Activated T-helper 1 cell treated with anti-CD3 and anti-CD28 coated beads, Interleukin-2, amount 50 U/mL, for 16 hours (primary cell): ENCODE measurements around the gene FDXR.
A peak's percentile ranks its signal among the peaks of the same experiment; 100 is the strongest.

ENCODE experiments used
- DNase-seq, 2 donors: peaks; one replicate each; pipeline ENCODE4 v3.0.0-alpha.2; 2020; ENCODE audit warnings: low read depth in 1 of 2, low spot score in 1 of 2

FDXR gene

DNA sequence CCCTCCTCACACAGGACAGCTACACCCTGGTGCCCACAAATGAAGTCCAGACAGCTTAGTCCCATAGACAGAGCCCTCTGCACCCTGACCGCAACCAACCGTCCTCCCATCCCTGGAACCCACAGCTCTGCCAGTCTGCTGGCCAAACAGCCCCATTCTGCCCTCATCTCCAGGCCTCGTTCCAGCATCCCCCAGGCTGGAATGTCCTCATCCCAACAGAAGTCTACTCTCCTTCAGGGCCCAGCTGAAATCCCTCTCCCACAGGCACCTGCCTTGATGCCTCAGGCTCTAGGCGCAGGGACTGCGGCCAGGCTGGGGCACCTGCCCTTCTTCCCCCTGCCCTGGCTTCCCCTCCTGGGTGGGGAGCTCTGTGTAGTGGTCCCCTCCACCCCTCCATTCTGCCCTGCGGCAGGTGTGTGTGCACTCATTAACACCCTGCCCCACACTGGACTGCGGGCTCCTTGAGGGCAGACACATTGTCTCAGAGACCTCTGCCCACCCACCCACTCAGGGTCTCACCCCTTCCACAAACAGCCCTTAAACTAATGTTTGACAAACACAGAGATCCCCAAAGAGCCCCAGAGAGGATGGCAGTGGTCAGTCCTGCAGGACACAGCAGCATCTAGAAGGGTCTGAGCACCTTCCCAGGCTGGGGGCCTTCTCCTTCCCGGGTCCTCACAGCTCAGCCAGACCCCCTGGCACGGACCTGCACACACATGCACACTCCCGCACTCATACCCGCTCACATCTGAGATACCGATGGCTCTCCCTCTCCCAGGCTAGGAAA is 13.9 kb downstream of the FDXR start:
- no peak for DNase-seq

DNA sequence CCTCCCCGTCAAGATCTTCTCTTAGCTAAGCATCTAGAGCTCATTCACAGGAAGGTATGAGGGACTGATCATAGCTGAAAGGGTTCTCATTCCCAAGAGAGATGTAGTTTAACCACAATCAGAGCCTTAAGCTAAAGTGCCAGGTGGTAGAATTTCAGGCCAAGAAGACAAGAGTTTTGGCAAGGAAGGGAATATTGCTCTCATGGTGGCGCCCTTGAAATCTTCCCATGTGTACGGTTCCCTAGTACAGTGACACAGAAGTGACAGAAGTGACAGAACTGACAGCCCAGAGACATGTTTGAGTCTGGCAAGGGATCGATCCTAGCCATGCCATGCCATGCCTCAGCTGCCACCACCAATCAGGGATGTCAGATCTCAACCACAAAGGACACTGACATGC is 15.6 kb downstream of the FDXR start:
- no peak for DNase-seq

DNA sequence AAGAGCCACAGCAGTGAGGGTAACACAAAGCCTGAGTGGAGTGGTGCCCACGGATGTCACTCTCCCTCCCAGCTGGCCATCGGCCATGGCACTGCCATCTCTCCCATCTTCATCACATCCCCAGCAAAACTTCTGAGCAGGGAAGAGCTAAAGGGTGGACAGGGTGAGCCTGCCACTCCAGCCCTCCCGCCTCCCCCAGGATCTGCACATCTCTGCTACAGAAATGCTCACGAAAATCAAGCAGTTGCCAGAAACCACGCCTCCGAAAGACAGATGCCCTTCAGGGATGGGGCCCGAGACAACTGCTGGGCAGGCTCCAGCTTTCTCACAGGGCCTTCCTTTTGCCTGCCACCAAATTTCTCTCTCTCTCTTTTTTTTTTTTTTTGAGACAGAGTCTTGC is 16.7 kb downstream of the FDXR start:
- DNase-seq: no peak

DNA sequence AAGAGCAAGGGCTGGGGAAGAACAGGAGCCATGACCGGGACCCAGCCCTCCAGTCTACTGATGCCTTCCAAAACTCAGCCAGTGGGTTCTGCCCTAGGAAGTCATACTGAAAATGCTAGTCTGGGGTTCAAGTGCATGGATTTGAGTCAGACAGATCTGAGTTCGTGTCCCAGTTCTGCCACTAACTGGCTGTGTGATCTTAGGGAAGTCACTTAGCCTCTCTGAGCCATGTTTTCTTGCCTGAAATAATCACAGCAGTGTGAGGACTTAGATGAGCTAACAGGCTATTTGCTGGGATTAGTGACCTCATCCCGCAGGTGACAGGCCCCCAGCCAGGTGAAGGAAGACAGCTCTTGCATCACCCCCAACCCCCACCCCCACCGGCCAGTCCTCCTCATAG is 17.5 kb downstream of the FDXR start:
- DNase-seq: no peak

DNA sequence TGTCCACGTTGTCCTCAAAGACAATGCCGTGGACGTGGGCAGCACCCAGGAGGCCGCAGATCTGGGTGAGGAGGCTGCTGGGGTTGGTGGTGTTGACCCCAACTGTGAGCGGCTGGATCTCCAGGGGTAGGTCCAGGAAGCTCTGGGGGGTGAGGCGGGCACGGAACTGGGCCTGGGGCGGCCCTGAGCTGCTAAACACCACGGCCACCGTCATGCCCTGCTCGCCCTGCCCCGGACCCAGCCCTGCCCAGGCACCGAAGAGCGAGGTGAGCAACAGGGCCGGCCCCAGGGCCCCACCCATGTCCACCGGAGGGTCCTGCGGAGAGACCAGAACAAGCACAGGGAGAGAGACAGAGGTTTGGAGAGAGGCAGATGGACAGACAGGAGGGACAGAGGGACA is 18.0 kb downstream of the FDXR start:
- DNase-seq: no peak

DNA sequence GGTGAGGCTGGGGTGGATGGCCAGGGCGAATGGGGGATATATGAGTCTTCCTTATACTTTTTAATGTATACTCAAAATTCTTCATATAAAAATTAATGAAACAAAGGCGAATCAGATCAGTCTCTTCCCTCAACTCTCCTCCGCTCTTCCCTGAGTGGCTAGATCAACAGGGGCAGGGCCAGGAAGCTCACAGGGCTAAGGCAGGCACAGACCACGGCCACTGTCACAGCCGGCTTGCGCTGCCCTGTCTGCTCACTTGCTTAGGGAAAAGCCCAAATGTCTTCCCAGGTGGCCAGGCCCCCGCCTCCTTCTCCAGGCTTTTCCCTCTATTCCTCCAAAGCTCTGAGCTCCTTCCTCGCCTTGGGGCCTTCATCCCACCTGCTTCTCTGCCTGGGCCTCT is 19.1 kb downstream of the FDXR start:
- DNase-seq: no peak

DNA sequence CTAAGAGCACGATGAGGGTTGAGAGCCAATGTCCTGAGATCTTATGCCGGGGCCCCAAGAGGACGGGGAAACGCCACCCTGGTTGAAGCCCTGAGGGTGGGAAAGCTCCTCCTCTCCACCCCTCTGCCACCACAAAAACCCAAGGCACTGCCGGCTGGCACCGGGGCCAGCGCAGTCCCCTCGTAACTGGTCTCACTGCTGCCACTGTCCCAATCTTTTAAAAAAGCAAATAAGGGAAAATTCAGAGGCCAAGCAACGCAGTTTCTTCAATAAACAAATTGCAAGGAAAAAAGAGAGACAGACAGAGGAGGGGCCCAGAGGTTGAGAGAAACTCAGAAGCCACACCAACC is 19.8 kb downstream of the FDXR start:
- no peak for DNase-seq

DNA sequence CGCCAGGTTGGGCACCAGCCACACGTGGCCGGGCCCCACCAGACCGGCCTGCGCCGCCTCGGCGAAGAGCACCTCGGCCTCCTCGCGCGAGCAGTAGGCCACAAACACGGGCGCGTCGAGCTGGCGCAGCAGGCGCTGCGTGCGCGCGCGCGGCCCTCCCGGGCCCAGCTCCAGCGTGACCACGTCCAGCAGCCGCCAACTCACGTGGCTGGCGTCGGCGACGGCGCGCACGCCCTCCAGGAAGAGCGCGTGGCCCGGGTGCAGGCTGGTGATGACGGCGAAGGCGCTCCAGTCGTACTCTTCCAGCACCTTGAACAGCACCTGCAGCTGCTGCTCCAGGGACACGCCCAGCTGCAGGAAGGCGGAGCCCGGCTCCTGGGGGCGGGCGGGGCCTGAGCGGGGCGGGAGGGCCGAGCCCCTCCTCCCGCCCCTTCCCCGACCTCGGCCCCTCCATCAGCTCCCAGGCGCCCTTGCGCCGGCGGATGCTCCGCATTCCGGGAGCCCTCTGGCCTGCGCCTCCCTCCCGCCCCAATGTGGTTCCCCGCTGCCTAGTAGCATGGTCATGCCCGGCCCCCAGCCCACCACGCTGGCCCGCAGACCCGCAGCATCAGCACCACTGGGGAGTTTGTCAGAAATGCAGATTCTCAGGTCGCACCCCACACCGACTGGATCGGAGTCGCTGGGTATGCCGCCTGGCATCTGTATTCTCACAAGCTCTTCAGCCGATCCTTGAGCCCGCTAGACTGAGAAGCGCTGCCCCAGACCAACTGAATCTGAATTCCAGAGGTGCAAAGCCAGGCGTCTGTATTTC is 20.4 kb downstream of the FDXR start:
- peak; percentile 21 to 47 for DNase-seq

DNA sequence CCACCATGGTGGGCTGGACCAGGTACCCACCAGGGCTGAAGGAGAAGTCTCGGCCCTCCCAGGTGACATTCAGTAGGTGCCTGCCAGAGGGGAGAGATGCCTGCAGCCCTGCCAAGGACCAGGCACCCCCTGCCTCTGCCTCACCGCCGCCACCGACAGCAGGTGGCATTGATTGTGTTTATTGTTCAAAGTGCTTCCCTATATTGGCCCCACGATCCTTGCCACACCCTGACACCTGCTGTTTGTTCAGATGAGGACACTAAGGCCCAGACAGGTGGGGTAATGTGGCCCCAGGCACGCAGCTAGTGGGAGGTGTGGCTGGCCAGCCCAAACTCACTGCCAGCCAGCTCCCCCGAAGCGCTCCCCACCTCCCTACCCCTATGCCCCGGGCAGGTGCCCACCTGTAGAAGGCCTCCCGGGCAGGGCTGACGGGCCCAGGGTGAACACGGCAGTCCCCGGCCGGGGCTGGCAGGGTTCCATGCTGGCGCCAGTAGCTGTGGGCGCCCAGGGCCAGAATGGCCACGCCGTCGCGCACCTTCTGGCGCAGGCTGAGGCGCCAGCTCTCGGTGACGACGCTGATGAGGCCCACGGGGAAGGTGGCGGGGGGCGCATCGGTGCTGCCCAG is 21.1 kb downstream of the FDXR start:
- DNase-seq: no peak

DNA sequence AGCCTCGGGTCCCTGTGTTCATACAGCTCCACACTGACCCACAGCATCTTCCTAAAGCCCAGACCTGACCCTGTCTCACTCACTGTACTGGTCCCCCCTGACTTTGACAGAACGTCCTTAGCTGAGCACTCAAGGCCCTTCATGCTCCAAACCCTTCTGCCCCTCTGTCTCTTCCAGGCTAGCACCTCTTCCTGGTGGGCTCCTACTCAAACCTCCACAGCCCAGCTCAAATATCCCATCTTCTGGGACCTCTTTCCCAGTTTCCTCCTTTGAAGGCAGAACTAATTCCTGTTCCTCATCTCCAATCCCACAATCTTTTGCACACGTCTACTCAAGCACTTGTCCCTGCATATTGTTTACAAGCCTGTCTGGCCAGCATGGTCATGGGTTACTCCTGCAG is 21.9 kb downstream of the FDXR start:
- no peak for DNase-seq

DNA sequence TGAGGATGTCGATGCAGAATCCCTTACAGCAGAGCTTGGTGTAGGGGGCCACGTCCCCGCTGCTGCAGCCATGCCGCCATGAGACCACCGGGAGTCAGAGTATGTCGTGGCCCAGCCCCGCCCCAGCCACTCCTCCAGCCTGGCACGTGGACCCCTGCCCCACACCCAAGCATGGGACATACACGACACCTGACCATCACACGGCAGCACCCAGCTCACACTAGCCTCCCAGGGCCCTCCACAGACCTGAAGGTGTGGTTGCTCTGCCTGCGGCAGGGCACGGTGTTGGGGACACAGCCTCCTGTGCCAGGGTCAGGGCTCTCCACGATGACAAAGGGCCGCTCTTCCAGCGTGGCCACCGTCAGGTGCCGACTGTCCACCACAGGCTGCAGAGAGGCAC is 22.5 kb downstream of the FDXR start:
- no peak for DNase-seq

DNA sequence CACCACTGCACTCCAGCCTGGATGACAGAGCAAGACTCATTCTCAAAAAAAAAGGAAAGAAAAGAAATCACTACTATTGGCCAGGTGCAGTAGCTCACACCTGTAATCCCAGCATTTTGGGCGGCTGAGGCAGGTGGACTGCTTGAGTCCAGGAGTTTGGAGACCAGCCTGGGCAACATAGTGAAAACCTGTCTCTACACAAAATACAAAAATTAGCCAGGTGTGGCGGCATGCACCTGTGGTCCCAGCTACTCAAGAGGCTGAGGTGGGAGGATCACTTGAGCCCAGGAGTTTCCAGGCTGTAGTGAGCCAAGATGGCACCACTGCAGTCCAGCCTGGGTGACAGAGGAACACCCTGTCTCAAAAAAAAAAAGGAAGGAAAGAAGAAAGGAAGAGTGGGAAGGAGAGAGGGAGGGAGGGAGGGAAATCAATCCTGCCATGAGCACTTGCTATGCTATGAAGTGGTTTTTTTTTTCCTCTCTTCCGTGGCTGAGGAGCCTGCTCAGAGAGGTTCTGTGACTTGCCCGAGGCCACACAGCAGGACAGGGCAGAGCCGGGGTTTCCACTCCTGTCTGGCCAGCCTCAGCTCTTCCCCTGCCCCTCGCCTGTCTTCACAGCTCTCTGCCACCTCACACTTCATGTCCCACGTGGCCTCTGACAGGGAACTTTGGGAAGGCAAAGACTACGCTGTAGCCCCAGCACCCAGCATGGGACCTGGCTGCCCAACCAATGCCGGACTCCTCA is 24.0 kb downstream of the FDXR start:
- DNase-seq: no peak

DNA sequence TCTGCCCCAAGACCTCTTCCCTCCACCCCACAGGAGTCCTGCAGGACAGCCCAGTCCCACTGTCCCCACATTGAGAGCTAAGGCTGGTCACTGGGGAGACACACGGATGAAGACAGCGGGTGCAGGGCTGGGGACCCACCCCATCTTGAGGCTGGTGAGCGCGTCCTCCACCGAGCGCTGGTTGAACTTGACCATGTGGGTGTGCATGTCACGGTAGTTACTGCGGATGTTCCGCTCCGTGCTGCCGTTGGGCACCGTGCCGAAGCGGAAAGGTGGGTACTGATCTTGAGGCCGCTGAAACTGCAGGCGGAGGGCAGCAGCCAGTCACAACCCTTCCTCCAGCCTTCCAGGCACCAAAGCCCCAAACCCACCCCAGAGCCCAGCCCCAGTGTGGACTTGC is 26.2 kb downstream of the FDXR start:
- DNase-seq: no peak

DNA sequence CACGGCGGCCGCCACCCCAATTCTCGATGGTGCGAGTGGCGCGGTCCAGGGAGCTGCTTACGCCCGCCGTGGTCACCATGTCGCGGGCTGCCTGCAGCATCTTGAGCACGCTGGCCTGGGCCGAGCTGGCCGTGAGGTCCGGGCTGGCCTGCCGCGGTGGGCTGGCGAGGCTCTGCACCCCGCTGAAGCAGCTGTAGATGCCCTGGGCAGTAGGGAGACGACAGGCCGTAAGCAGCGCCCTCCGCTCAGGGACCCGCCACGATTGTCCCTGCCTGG is 29.5 kb downstream of the FDXR start:
- no peak for DNase-seq

DNA sequence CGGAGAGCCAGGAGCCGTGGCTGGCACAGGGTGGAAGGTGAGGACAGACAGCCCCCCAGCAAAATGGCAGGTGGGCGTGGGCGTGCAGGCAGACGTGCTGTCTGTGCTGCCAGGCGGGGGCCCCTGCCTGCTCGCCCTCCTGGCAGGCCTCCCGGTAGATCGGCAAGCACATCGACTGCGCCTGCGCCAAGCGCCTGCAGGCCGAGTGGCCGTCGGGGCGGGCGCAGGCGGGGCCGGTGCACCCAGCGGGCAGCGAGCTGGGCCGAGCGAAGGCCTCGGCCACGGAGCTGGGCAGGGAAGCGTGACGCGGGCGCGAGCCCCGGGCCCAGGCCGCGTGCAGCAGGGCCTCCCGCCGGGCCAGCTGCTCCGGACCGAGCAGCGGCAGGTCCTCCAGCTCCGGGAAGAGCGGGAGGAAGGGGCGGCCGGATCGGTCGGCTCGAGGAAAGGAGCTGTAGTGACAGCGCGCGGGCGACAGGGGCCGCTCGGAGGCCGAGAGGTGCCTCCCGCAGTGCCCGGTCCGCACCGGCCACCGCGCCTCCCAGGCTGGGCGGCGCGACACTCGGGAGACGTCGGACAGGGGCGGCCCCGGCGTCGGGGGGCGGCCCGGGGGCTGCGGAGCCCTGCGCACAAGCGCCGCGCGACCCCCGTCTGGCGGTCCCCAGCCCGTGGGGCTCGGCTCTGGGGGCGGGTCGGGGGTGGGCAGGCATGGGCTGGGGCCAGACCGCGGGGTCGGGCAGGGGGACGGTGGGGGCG is 30.0 kb downstream of the FDXR start:
- no peak for DNase-seq

DNA sequence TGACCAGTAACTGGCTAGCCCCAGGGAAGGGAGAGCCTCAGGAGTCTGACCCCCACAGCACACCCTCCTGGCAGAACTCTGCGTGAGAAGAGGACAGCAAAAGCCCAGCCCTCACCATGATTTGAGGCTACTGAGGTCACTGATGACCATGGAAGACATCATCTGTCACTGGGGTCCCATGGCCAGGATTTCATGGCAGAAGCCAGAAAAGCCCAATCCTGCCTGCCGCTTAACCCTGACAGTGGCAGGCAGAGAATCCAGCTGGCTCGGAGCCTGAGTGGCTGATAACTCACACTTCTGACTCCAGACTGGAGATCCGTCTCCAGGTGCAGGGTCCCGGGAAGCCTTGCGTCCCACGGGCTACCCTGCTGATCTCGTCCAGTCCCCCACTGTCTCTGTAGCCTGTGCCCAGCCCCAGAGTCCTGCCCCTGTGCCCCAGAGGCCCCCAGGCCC is 30.6 kb downstream of the FDXR start:
- DNase-seq: no peak

DNA sequence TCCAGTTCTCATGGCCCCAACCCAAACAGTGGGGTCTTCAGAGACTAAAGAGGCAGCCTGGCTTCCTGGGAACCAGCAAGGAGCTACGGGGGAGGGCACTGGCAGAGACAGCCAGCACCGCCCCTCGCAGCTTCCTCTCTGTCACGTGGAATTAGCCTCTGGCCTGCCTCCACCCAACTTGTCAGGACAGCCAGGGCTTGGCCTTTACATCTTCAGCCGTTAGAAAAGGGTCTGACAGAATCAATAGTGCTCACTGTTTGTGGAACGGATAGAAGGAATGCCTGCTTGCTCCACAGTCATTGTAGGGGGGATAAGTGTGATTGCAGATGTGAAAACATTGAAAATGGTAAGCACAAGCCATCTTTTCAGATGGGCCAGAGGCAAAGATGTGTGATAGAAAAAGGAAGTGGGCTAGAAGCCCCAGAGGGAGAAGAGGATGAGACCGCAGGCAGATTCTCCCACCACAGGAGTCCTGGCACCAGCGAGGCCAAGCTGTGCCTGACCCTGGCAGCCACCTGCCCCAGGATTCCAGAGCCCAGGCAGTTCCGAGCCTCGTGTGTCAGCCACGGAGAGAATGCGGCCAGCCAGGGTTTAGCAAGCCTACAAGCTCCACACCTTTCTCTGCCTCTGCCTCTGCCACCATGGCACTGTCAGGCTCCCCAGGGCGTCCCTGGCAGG is 31.7 kb downstream of the FDXR start:
- no peak for DNase-seq

DNA sequence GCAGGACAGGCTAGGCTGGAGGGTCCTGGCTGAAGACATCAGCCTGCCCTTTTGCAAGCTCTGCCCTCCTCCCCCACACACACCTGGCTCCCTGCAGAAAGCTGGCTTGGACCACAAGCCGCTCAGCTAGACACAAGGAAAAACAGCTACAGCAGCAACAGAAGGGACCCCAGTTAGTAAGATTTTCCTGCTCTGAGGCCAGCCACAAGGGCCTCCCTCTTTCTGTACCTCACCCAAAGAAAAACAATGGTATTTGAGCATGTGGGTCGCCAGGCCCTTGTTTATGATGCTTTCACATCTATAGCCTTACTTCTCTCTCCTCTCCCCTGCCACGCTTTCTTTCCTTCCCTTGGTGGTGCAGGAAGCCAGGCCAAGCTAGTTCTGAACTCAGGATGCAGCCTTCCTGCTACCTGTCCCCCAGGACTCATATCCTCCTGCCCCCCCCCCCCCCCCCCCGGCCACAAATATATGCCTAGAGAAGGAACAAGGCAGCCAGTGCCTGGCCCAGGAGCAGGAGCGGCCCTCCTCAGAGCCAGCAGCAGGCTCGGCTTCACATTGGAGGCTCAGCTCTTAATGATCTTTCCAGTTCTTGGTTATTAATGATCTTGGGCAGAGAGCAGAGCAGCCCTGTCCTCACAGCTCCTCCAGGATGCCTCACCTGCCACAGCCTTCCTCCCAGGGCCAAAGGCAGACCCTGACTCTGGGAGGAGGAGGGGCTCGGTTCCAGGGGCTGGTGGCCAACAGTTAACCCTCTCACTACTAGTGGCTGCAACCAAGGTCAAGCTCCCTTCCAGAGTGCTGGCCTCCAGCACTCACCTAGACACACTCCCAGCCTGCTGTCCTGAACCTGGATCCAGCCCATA is 32.6 kb downstream of the FDXR start:
- DNase-seq: no peak

DNA sequence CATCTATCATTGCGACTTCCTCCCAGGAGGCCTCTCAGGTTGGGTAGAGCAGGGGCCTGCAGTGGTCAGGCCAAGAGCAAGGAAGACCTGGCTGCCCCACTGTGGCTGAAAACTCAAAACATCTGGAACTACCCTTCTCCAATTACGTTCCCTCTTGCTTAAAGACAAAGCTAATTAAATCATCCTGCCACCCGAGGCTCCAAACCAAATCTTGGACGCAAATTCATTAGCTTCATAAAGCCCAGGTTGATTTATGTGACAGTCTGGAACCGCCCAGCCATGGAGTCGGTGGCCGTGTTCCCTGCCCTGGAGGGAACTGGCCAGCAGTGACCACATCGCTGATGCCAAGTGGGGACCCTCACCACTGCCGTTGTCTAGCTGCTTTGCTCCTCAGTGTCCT is 34.5 kb downstream of the FDXR start:
- no peak for DNase-seq
